HS-5 (cell line): ENCODE results near the gene VSTM1.
A peak's percentile ranks its signal among the peaks of the same experiment; 100 is the strongest.
"Not testable (repeated sequence)": the region's sequence is repeated elsewhere in the genome, so short reads cannot be mapped to it uniquely, and the experiment has no call there.

ENCODE experiments used
- DNase-seq: peaks from one replicate; pipeline ENCODE4 v3.0.0-alpha.2; 2012; ENCODE audit warnings: low read depth

Gene VSTM1

GRCh38 chr19:54063350-54064116 lies at the start of gene VSTM1:
Gene VSTM1, minus strand, starts transcription at chr19:54063897. Its CDS starts 120 bp downstream, at chr19:54063777.
- no peak for DNase-seq

GRCh38 chr19:54109651-54110050 lies 46.0 kb upstream of the VSTM1 start:
- DNase-seq = no peak

- DNase-seq = no peak
These were observed 44.8 kb upstream of the VSTM1 start for GRCh38 chr19:54108496-54108895.

- DNase-seq = no peak
These were observed 44.3 kb upstream of the VSTM1 start for GRCh38 chr19:54107876-54108490.

GRCh38 chr19:54106716-54107115 lies 43.0 kb upstream of the VSTM1 start:
- DNase-seq = no peak

GRCh38 chr19:54105796-54106195 lies 42.1 kb upstream of the VSTM1 start:
- DNase-seq = no peak

- no peak for DNase-seq
These were observed 41.5 kb upstream of the VSTM1 start for GRCh38 chr19:54104998-54105715.

GRCh38 chr19:54102421-54103169 lies 38.9 kb upstream of the VSTM1 start, which contains the start of gene NDUFA3:
Gene NDUFA3, plus strand, starts transcription at chr19:54102855. Its CDS starts 24 bp downstream, at chr19:54102879.
- DNase-seq = peak; percentile 91

- DNase-seq = no peak
These were observed 36.9 kb upstream of the VSTM1 start, which contains the start of gene OSCAR for GRCh38 chr19:54100561-54100960. Gene OSCAR, minus strand, starts transcription at chr19:54100803. Its CDS starts 11 bp downstream, at chr19:54100792.

- not testable (repeated sequence) for DNase-seq
These were observed 36.2 kb upstream of the VSTM1 start for GRCh38 chr19:54099903-54100255.

GRCh38 chr19:54099190-54099902 lies 35.6 kb upstream of the VSTM1 start:
- no peak for DNase-seq

- no peak for DNase-seq
These were observed 33.0 kb upstream of the VSTM1 start for GRCh38 chr19:54096617-54097106.

GRCh38 chr19:54095859-54096616 lies 32.3 kb upstream of the VSTM1 start:
- not testable (repeated sequence) for DNase-seq

GRCh38 chr19:54095136-54095858 lies 31.6 kb upstream of the VSTM1 start:
- no peak for DNase-seq

- DNase-seq = no peak
These were observed 30.8 kb upstream of the VSTM1 start for GRCh38 chr19:54094426-54095000.

GRCh38 chr19:54084410-54084809 lies 20.7 kb upstream of the VSTM1 start:
- no peak for DNase-seq

GRCh38 chr19:54081032-54081431 lies 17.3 kb upstream of the VSTM1 start, which contains the start of gene TARM1:
Gene TARM1, minus strand, starts transcription at chr19:54081365. Its CDS starts 25 bp downstream, at chr19:54081340.
- no peak for DNase-seq

- DNase-seq = no peak
These were observed 13.6 kb upstream of the VSTM1 start for GRCh38 chr19:54077334-54077733.

GRCh38 chr19:54074851-54075250 lies 11.2 kb upstream of the VSTM1 start:
- no peak for DNase-seq
